Hematopoietic multipotent progenitor cell treated with erythropoietin and hydrocortisone succinate and interleukin-3 and kit ligand, for 15 days (in vitro differentiated cells): ENCODE measurements around the gene SLC22A23.

ENCODE experiments used
- DNase-seq: peaks from one replicate; pipeline ENCODE4 v3.0.0-alpha.2; 2015; ENCODE audit warnings: low spot score

Gene SLC22A23

GRCh38 chr6:3331971-3332370 lies 124.9 kb downstream of the SLC22A23 start:
- DNase-seq = no peak

- no peak for DNase-seq
Observed at GRCh38 chr6:3331494-3331893, 125.4 kb downstream of the SLC22A23 start.

GRCh38 chr6:3330199-3330598 lies 126.7 kb downstream of the SLC22A23 start:
- no peak for DNase-seq

- no peak for DNase-seq
Observed at GRCh38 chr6:3329393-3330051, 127.3 kb downstream of the SLC22A23 start.

GRCh38 chr6:3328796-3329195 lies 128.1 kb downstream of the SLC22A23 start:
- DNase-seq = no peak

GRCh38 chr6:3328145-3328544 lies 128.7 kb downstream of the SLC22A23 start:
- DNase-seq = no peak

- no peak for DNase-seq
Observed at GRCh38 chr6:3327403-3327802, 129.4 kb downstream of the SLC22A23 start.

- DNase-seq = no peak
Observed at GRCh38 chr6:3326981-3327380, 129.9 kb downstream of the SLC22A23 start.

GRCh38 chr6:3326184-3326971 lies 130.5 kb downstream of the SLC22A23 start:
- DNase-seq = no peak

- DNase-seq = no peak
Observed at GRCh38 chr6:3325210-3325609, 131.6 kb downstream of the SLC22A23 start.

GRCh38 chr6:3324262-3324942 lies 132.4 kb downstream of the SLC22A23 start:
- no peak for DNase-seq

GRCh38 chr6:3323696-3324261 lies 133.1 kb downstream of the SLC22A23 start:
- no peak for DNase-seq

- no peak for DNase-seq
Observed at GRCh38 chr6:3323148-3323547, 133.7 kb downstream of the SLC22A23 start.

GRCh38 chr6:3322366-3322890 lies 134.4 kb downstream of the SLC22A23 start:
- no peak for DNase-seq

- DNase-seq = no peak
Observed at GRCh38 chr6:3321875-3322274, 135.0 kb downstream of the SLC22A23 start.

GRCh38 chr6:3321042-3321441 lies 135.8 kb downstream of the SLC22A23 start:
- DNase-seq = no peak

GRCh38 chr6:3320238-3320811 lies 136.5 kb downstream of the SLC22A23 start:
- no peak for DNase-seq

GRCh38 chr6:3319610-3320200 lies 137.1 kb downstream of the SLC22A23 start:
- DNase-seq = no peak

GRCh38 chr6:3318821-3319540 lies 137.9 kb downstream of the SLC22A23 start:
- DNase-seq = no peak

- DNase-seq = no peak
Observed at GRCh38 chr6:3318226-3318625, 138.6 kb downstream of the SLC22A23 start.

- DNase-seq = no peak
Observed at GRCh38 chr6:3317741-3318211, 139.1 kb downstream of the SLC22A23 start.
